Brain microvascular endothelial cell (primary cell): ENCODE data around the gene HRCT1.
A peak's percentile ranks its signal among the peaks of the same experiment; 100 is the strongest.

Experiments
- DNase-seq: peaks from one replicate; pipeline ENCODE4 v3.0.0-alpha.2; 2020
- H3K27ac ChIP-seq: fragments of 250-450 bp; sonication (Bioruptor Pico); 2 replicates; pipeline ENCODE4 v1.5.1; 2020; ENCODE audit warnings: mild to moderate bottlenecking, moderate library complexity
- H3K27me3 ChIP-seq: fragments of 250-450 bp; sonication (Bioruptor Pico); replicated peaks from 2 replicates; pipeline ENCODE4 v1.5.1; 2020; ENCODE audit warnings: mild to moderate bottlenecking
- H3K36me3 ChIP-seq: fragments of 250-450 bp; sonication (Bioruptor Pico); replicated peaks from 2 replicates; pipeline ENCODE4 v1.5.1; 2020; ENCODE audit warnings: mild to moderate bottlenecking
- H3K4me3 ChIP-seq: 2 replicates; pipeline ENCODE4 v1.5.1; 2011; ENCODE audit warnings: low read depth, mild to moderate bottlenecking, control low read depth, low read length, moderate library complexity
- CTCF ChIP-seq: IDR thresholded peaks from 2 replicates; pipeline ENCODE4 v1.5.1; 2011; ENCODE audit warnings: low read depth, mild to moderate bottlenecking, moderate library complexity, low read length, control low read depth, inconsistent platforms; ENCODE audit errors: missing control alignments
- in situ Hi-C: cut with HindIII; loops from 2 replicates; pipeline ENCODE4 v1.10.0; 2017; ENCODE audit warnings: low sequenced_read_pairs, low pct_ligation_motif_present

The HRCT1 gene

GRCh38 chr9:35923927-35924763 lies 18.1 kb downstream of the HRCT1 start:
- in situ Hi-C loops: no loop called here
- DNase-seq: peak; percentile 96
- Histone ChIP-seq H3K36me3 (no peaks in the 10 kb centered on the region), H3K27me3 (no peaks in the 10 kb centered on the region), H3K27ac (peak overlapping the region; percentile 94), H3K4me3 (no peak overlapping the region)
- no peak for TF ChIP-seq CTCF

- TF ChIP-seq CTCF: no peak
- Histone ChIP-seq H3K36me3 (no peaks in the 10 kb centered on the region), H3K27ac (no peak overlapping the region), H3K27me3 (no peaks in the 10 kb centered on the region), H3K4me3 (no peak overlapping the region)
- DNase-seq: no peak
- in situ Hi-C loops: no loop called here
Measured at GRCh38 chr9:35928591-35929452, 22.8 kb downstream of the HRCT1 start.

GRCh38 chr9:35929453-35929718 lies 23.4 kb downstream of the HRCT1 start:
- no peak for TF ChIP-seq CTCF
- DNase-seq: no peak
- in situ Hi-C loops: no loop called here
- Histone ChIP-seq H3K27ac (no peak overlapping the region), H3K27me3 (no peaks in the 10 kb centered on the region), H3K36me3 (no peaks in the 10 kb centered on the region), H3K4me3 (no peak overlapping the region)

GRCh38 chr9:35930521-35930920 lies 24.5 kb downstream of the HRCT1 start:
- TF ChIP-seq CTCF: no peak
- no peaks in the 10 kb centered on the region for H3K27me3 ChIP-seq
- H3K36me3 ChIP-seq: no peaks in the 10 kb centered on the region
- H3K27ac ChIP-seq: no peak overlapping the region
- in situ Hi-C loops: no loop called here
- H3K4me3 ChIP-seq: no peak overlapping the region
- DNase-seq: no peak

GRCh38 chr9:35930989-35931388 lies 25.0 kb downstream of the HRCT1 start:
- H3K27ac ChIP-seq: no peak overlapping the region
- no peak for DNase-seq
- TF ChIP-seq CTCF: no peak
- no peak overlapping the region for H3K4me3 ChIP-seq
- in situ Hi-C loops: no loop called here
- H3K27me3 ChIP-seq: no peaks in the 10 kb centered on the region
- H3K36me3 ChIP-seq: no peaks in the 10 kb centered on the region

- in situ Hi-C loops: no loop called here
- Histone ChIP-seq H3K4me3 (no peak overlapping the region), H3K27me3 (no peaks in the 10 kb centered on the region), H3K36me3 (no peaks in the 10 kb centered on the region), H3K27ac (no peak overlapping the region)
- DNase-seq: no peak
- no peak for TF ChIP-seq CTCF
Measured at GRCh38 chr9:35932735-35933134, 26.7 kb downstream of the HRCT1 start.
